Astrocyte of the hippocampus (primary cell): Measurements from ENCODE around the gene BMF.

Experiments used
- DNase-seq: peaks from one replicate; pipeline ENCODE4 v3.0.0; 2011; ENCODE audit warnings: low read depth, low spot score

The BMF gene

GRCh38 chr15:40048926-40049475, 59.7 kb downstream of the BMF start:
- DNase-seq: no peak

DNA sequence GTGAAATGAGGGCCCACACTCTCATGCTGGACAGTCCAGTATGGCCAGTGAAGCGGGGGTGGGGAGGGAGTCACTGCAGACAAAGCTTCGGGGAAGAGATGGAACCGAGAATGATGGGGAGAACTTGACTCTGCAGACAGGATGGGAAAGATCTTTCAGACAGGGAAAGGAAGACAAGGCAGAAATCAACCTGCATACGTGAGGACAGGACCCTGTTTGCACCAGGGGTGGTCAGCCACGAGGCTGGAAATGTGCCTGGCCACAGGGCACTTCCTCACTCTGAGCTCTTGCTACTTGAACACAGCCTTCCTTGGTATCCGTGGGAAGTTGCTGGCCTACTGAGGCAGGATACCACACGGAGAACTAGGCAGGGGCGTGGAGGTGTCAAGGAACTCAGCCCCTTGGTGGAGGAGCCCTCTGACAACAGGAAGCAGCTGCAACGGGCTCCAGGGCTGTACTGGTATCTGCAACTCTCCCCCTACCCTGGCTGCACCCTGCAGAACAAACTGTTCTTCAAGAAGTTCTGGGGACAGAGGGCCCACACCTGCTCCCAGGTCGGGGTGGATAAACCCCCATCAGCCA, 60.4 kb downstream of the BMF start:
- DNase-seq: no peak

DNA sequence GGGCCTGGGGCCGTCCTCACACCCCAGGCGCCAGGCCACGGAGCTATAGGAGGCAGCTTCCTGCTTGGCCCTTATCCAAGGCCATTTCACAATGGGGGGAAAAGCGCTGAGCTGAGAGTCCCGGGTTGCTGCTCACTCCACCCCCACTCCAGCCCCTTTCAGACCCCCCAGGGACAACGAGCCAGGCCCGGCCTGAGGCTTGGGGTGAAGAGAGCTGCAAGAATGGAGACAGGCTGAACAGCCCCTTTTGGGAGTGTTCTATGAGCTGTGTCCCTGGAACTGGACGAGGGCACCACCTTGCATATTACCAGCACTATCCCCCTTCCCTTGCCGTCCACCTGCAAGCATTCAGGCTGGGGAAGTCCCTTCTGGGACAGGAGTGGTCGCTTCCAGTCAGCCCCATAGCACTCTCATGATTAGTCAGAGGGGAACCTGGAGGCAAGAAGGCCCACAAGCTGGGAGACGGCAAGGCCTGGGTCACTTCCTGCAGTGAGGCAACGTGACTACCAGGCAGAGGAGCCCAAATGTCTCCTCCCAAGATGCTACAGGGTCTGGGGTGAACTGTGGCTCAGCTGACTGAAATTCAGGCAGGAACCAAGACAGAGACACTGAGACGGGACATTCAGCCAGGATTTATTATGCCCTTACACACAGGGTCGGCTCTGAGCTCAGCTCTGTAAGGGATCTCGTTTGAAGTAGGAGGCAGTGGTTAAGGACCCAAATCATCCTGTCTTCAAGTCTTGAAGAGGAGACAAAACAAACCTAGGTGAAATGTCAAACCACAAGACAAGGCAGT, 61.1 kb downstream of the BMF start:
- peak; percentile 60 for DNase-seq

DNA sequence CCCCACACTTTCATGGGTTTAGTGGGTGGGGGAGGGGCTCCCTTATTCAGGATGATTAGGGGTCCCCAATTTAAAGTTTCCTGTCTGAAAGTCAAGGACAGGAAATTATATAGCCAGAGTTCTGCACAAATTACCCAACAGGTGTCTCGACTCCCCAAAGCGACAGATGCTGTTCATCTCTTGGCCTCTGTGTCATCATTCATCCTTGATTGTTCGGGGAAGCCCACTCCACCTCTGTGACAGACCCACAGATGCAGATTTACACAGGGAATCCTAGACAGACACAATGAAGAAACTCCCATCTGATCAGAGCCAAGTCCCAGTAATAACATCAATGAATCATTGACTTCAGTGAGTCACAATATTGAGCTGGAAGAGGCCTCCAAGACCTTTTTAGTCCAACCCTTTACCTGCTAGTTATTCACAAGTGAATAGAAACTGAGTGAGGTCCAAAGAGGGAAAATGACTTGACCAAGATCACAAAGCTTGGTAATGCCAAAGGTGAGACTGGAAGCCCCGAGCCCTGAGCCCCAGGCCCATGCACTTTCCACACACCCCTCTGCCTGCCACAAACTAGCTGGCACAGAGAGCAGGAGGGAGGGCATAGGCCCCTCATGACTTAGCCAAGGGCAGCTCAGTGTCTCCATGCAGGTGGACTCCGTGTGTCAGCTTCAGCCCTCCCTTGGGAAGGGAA, 61.8 kb downstream of the BMF start:
- peak; percentile 43 for DNase-seq

DNA sequence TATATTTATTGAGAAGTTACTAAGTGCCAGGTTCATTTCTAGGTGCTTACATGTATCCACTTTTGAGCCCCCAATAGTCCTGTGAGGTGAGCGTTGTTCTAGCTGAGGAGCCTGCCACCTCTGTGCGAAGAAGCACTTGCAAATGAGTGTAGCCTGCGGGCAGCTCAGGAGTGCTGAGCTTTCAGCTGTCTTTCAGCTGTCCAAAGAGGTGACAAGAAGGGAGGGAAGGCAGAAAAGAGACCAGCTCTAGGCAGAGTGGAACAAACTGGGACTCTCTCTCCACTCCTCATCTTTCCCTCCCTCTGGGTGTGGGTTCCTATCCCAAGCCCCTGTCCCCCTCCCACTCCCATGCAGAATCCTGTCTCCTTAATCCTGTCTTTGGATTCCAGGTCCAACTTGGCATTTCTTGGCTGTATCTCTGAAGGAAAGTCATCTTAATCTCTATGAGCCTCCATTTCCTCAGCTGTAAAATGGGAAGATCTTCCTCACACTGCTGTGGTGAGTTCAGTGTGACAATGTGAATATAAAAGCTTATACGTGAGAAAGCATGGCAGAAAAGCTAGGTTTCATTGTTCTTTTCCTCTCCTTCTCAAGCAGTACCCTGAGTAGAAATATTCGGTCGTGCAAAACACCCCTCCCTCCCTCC, 63.0 kb downstream of the BMF start:
- DNase-seq: no peak

DNA sequence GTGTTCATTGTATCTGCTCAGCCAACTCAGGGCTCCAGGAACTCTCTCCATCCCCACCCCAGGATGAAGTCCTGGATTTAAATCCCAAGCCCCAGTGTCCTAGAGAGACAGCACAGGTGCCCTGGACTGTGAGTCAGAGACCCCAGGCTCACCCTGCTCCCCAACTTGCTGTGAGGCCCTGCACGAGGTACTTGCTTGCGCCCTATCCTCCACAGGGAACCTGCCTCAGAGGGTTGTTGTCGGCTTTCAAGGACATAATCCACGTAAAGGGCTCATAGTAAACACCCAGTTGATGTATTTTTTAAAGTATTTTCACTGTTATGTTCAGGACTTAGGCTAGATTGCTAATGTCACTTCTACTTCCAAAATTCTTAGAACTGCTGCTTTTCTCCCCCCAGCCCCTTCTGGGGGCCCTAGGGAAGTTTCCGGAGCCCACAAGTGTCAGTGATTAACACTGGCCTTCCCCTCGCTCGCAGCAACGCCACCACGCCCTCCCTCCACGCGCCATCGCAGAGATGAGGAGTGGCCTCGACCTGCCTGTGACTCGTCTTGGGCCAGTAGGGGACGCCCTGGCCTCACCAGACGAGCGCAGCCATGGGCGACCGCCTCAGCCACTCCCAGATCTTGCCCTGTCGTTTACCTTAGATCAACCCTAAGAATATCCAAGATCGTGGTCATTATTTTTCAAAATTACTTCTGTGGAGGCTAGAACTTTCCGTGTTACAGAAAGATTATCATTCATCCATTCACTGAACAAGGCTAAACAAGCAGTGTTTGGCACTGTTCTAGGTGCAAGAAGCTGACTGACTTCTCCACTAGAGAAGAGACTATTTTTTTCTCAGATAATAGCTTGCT, 63.7 kb downstream of the BMF start:
- DNase-seq: peak; percentile 93

DNA sequence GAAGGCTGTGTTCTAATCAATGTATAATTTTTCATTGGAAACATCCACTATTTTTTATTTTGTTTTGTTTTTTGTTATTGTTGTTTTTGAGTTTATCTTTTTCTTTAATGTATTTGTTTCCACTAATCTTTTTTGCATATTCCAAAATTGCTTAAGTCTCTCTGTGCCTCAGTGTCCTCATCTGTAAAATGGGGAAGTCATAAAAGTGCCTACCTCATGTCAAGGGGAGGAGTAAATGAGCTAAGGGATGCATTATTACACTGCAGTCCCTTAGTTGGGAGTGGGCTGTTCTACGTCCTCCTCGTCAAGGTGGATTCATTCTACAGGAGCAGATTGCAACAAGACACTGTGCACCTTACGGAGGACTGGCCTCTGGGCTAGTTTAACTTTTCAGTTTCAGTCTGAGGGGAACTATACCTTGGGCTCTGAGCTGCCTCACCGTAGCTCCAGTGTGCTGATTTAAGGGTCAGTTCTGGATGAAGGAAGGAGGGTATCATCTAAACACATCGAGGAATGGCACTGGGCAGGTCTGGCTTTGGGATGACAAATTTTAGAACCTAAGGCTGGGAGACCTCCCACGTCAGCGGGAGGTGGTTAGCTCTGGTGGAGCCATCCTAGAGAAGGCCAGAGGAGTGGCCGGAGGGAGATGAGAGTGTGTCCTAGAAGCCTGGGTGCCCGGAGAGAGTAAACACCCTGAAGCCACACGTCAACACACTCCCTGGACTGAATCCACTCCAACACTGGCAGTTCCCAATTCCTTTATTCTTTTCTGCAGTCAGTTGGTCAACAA, 64.6 kb downstream of the BMF start:
- no peak for DNase-seq

- DNase-seq: no peak
These were observed 65.8 kb downstream of the BMF start for GRCh38 chr15:40042791-40043320.

DNA sequence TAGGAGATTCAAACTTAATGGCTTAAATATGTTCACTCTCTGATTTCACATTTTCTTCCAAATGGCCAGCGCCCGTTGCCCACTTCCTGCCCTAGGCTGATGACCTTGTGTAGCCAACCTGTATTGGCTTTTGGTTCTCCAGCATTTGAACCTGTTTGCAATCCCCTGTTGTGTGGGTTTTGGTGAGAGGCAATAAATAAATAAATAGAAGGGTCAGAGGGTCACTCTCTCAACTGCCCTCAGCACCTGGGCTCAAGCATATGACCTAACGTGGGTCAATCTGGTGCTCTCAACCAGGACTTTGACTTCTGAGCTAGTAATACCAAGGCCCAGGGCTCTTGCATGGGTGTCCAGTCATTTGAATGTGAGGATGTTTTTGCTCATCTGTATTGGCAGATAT, 67.9 kb downstream of the BMF start:
- no peak for DNase-seq

- no peak for DNase-seq
These were observed 68.4 kb downstream of the BMF start for GRCh38 chr15:40040293-40040635.

- DNase-seq: peak; percentile 97
These were observed 69.8 kb downstream of the BMF start, which contains the start of gene SRP14 for GRCh38 chr15:40038638-40039543. TSS of gene SRP14 (minus strand) at chr15:40039181. CDS start at chr15:40039116, 65 bp downstream.

GRCh38 chr15:40038275-40038637, 70.4 kb downstream of the BMF start:
- peak; percentile 65 for DNase-seq
